Osteocyte (in vitro differentiated cells): ENCODE measurements around the gene COX8C. TPM values are rescaled to one million over a fixed set of nuclear protein-coding genes. Genes with fewer than 3 reads are reported as not detected.

ENCODE experiments used
- DNase-seq: peaks from one replicate; pipeline ENCODE4 v3.0.0; 2021; ENCODE audit warnings: mixed read lengths; ENCODE audit not compliant: unreplicated experiment; ENCODE audit errors: extremely low spot score
- H3K27ac Mint-ChIP-seq: one replicate; pipeline ENCODE4 v1.8.0; 2021; ENCODE audit warnings: mild to moderate bottlenecking, mixed read lengths; ENCODE audit not compliant: unreplicated experiment
- H3K27me3 Mint-ChIP-seq: one replicate; pipeline ENCODE4 v1.8.0; 2021; ENCODE audit warnings: mixed read lengths; ENCODE audit not compliant: unreplicated experiment
- H3K36me3 Mint-ChIP-seq: one replicate; pipeline ENCODE4 v1.8.0; 2021; ENCODE audit warnings: mixed read lengths; ENCODE audit not compliant: unreplicated experiment
- H3K4me1 Mint-ChIP-seq: one replicate; pipeline ENCODE4 v1.8.0; 2021; ENCODE audit warnings: mixed read lengths; ENCODE audit not compliant: unreplicated experiment
- H3K4me3 Mint-ChIP-seq: one replicate; pipeline ENCODE4 v1.8.0; 2021; ENCODE audit warnings: mild to moderate bottlenecking, moderate library complexity, mixed read lengths; ENCODE audit not compliant: unreplicated experiment
- H3K9me3 Mint-ChIP-seq: one replicate; pipeline ENCODE4 v1.8.0; 2021; ENCODE audit warnings: mixed read lengths; ENCODE audit not compliant: unreplicated experiment
- total RNA-seq: library from RNA; stranded (reverse); gene quantifications from 2 replicates; pipeline ENCODE4 v1.2.1, GENCODE V29; 2021
- TF ChIP-seq, protein P1 (sequence below): fragments of 200-600 bp; sonication (generic); IDR thresholded peaks from 2 replicates; pipeline ENCODE4 v1.5.0; 2021; ENCODE audit warnings: antibody characterized with exemption, mild to moderate bottlenecking, moderate library complexity

The COX8C gene
- total RNA-seq, 1 donor from 2014 or later: not detected

DNA sequence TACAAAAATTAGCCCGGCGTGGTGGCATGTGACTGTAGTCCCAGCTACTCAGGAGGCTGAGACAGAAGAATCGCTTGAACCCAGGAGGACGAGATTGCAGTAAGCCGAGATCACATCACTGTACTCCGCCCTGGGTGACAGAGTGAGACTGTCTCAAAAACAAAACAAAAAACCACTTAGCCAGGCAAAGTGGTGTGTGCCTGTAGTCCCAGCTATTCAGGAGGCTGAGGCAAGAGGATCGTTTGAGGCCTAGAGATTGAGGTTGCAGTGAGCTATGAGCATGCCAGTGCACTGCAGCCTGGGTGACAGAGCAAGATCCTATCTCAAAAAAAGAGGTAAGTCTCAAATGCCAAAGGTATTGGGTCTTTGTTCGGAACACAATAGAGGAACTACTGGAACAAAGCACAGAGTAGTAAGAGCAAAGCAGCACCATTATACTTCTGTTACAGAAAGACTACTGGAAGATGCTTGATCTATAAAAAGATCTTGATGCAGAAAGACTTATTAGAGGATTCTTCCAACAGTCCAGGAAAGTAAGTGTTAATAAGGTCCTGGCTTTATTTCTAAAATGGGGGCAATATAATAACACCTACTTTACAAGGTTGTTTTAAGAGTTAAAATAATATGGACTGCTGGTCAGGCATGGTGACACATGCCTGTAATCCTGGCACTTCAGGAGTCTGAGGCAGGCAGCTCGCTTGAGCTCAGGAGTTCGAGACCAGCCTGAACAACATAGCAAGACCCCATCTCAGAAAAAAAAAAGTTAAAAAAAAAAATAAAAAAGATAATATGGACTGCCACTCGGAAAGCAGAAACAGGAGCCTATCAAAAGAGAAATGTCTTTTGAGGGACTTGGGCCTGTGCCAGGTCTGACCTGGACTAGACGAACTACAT, 44.0 kb upstream of the COX8C start:
- no peak overlapping the region for H3K27ac Mint-ChIP-seq
- no peaks in the 10 kb centered on the region for H3K9me3 Mint-ChIP-seq
- peaks cover 28% of the 10 kb centered on the region for H3K4me1 Mint-ChIP-seq

DNA sequence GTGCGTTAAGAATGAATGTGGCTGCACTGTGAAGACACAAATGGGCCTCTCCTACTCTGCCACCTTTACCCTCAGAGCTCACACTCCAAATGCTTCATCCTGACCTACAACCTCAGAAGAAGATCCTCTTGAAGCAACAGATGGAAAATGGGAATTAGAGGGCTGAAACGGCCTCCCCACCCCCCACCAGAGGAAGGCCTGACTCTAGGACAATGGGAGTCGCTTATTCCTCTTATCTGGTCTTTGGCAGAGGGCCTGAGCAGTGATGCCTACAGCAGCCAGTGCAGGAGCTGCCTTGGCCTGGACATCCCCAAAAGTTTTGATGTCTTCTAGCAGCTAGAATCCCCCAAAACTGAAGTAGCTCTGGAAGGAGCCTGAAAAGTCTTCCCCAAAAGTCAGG, 43.3 kb upstream of the COX8C start:
- no peak for DNase-seq
- H3K4me3 Mint-ChIP-seq: no peak overlapping the region
- no peak overlapping the region for H3K27ac Mint-ChIP-seq
- peaks cover 28% of the 10 kb centered on the region for H3K4me1 Mint-ChIP-seq
- no peaks in the 10 kb centered on the region for H3K9me3 Mint-ChIP-seq
- no peaks in the 10 kb centered on the region for H3K27me3 Mint-ChIP-seq
- no peaks in the 10 kb centered on the region for H3K36me3 Mint-ChIP-seq
- TF ChIP-seq, protein P1, sequence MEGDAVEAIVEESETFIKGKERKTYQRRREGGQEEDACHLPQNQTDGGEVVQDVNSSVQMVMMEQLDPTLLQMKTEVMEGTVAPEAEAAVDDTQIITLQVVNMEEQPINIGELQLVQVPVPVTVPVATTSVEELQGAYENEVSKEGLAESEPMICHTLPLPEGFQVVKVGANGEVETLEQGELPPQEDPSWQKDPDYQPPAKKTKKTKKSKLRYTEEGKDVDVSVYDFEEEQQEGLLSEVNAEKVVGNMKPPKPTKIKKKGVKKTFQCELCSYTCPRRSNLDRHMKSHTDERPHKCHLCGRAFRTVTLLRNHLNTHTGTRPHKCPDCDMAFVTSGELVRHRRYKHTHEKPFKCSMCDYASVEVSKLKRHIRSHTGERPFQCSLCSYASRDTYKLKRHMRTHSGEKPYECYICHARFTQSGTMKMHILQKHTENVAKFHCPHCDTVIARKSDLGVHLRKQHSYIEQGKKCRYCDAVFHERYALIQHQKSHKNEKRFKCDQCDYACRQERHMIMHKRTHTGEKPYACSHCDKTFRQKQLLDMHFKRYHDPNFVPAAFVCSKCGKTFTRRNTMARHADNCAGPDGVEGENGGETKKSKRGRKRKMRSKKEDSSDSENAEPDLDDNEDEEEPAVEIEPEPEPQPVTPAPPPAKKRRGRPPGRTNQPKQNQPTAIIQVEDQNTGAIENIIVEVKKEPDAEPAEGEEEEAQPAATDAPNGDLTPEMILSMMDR: no peak

More for the DNA sequence above, 44.0 kb upstream of the COX8C start:
- Mint-ChIP-seq H3K4me3 (no peak overlapping the region), H3K36me3 (no peaks in the 10 kb centered on the region), H3K27me3 (no peaks in the 10 kb centered on the region)
- DNase-seq: no peak
- TF ChIP-seq, protein P1: no peak

DNA sequence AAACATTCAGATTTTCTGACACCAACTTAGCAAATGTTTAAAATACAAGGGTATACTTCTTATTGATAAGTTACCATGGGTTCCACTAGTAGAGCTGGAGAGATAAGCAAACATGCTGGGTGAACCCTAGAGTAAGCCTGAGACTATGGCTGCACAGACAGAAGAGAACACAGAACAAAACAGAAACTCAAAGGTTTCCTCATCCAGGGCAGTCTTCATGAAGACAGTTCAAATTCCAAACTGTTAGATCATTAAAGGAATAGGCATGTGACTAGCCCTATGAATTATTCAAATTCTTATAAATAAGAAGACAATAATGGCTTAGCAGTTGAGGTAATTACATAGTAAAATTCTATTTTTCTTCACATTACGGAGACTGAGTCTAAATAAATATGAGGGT, 42.2 kb upstream of the COX8C start:
- Mint-ChIP-seq H3K4me3 (no peak overlapping the region), H3K27me3 (no peaks in the 10 kb centered on the region)
- no peak for DNase-seq

DNA sequence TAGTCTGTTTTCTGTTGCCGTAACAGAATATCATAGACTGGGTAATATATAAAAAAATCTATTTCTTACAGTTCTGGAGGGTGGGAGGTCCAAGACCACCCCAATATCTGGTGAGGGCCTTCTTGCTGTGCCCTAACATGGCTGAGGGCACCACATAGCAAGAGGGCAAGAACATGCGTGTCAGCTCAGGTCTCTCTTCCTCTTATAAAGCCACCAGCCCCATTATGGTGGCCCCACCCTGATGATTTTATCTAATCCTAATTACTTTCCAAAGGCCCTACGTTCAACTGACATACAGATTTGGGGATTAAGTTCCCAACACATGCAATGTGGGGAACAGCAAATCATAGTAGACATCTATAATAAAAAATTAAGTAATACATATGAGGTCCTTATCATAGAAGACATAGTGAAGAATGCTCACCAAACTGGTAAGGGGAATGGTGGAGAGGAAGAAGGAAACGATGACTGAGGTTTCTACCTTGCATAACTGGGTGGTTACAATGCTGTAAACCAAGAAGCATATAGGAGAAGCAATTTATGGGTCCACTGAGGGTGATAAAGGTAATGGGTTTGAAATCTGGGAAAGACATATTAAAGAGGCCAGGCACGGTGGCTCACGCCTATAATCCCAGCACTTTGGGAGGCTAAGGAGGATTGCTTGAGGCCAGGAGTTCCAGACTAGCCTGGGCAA, 41.1 kb upstream of the COX8C start:
- TF ChIP-seq, protein P1: no peak
- Mint-ChIP-seq H3K36me3 (no peaks in the 10 kb centered on the region), H3K9me3 (no peaks in the 10 kb centered on the region)

More for the DNA sequence above, 42.2 kb upstream of the COX8C start:
- H3K9me3 Mint-ChIP-seq: no peaks in the 10 kb centered on the region
- no peak overlapping the region for H3K27ac Mint-ChIP-seq
- H3K4me1 Mint-ChIP-seq: peaks cover 27% of the 10 kb centered on the region
- TF ChIP-seq, protein P1: no peak
- H3K36me3 Mint-ChIP-seq: no peaks in the 10 kb centered on the region

DNA sequence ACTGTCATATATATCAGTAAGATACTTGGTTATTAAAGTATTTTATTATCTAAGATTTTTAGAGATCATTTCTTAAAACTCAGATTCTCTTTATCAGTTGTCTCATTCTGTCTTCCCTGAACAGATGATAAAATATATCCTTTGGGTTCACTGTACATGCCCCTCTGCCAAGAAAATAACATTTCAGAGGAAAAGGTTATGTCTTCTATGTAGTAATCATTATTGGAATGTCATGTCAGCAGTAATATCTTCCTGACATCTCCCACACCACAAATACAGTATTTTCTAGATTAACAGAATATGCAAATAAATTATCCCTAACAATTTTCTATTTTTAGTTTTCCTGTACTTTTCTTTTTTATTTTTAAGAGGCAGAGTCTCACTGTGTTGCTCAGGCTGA, 40.2 kb upstream of the COX8C start:
- Mint-ChIP-seq H3K36me3 (no peaks in the 10 kb centered on the region), H3K9me3 (no peaks in the 10 kb centered on the region), H3K27ac (no peak overlapping the region), H3K27me3 (no peaks in the 10 kb centered on the region), H3K4me1 (peaks cover 22% of the 10 kb centered on the region), H3K4me3 (no peak overlapping the region)
- DNase-seq: no peak
- TF ChIP-seq, protein P1: no peak

More for the DNA sequence above, 41.1 kb upstream of the COX8C start:
- no peak overlapping the region for H3K27ac Mint-ChIP-seq
- no peak for DNase-seq
- H3K4me3 Mint-ChIP-seq: no peak overlapping the region
- no peaks in the 10 kb centered on the region for H3K27me3 Mint-ChIP-seq
- peaks cover 24% of the 10 kb centered on the region for H3K4me1 Mint-ChIP-seq
